NB4 (cell line): ENCODE data around the gene PRKAA1.
"Not testable (repeated sequence)": the region's sequence is repeated elsewhere in the genome, so short reads cannot be mapped to it uniquely, and the experiment has no call there.

Source experiments
- DNase-seq: peaks from one replicate; pipeline ENCODE4 v3.0.0; 2010; ENCODE audit warnings: low read depth
- H3K4me3 ChIP-seq: one replicate; pipeline ENCODE4 v1.5.1; 2011; ENCODE audit warnings: mild to moderate bottlenecking, low read depth, low read length, moderate library complexity
- MYC ChIP-seq: IDR thresholded peaks from 2 replicates; pipeline ENCODE4 v1.6.1; 2011; ENCODE audit warnings: low read depth, low read length
- POLR2A ChIP-seq: IDR thresholded peaks from 2 replicates; pipeline ENCODE4 v1.6.1; 2011; ENCODE audit warnings: mild to moderate bottlenecking; ENCODE audit not compliant: insufficient read length; ENCODE audit errors: extremely low read depth
- TF ChIP-seq, protein P1 (sequence below): IDR thresholded peaks from 2 replicates; pipeline ENCODE4 v1.6.1; 2011; ENCODE audit warnings: low read depth, low read length
- TF ChIP-seq, protein P2 (sequence below): IDR thresholded peaks from one replicate; pipeline ENCODE4 v1.5.1; 2012; ENCODE audit warnings: low read depth, low read length

The PRKAA1 gene

DNA sequence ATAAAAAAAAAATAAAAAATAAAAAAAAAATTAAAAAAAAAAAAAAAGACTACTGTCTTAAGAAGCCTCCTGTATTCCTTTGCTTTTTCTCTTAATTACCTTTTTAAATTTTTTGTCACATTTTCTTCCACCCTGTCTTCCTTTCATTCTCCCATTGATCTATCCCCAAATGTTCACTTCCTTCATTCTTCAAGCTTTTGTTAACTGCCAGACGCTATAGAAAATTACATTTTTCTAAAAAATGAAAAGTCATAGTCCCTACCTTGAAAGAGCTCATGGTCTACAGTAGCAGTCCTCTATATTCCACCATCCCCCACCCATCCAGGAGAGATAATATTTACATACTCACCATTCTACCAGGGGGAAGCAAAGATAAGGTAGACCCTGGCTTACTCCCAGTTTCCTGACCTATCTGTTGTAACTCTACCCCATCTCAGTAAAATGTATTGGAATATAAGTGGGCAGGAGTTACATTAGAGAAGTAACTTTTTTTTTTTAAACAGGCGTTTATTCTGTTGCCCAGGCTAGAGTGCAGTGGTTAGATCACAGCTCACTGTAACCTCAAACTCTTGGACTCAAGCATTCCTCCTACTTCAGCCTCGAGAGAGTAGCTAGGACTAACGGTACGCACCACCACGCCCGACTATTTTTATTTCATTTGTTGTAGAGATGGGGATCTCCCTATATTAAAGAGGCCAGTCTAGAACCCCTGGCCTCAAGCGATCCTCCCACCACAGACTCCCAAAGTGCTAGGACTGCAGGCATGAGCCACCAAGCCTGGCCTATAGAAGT is 3.8 kb upstream of the PRKAA1 start:
- TF ChIP-seq, protein P1, sequence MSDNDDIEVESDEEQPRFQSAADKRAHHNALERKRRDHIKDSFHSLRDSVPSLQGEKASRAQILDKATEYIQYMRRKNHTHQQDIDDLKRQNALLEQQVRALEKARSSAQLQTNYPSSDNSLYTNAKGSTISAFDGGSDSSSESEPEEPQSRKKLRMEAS, result no peak
- TF ChIP-seq, protein P2, sequence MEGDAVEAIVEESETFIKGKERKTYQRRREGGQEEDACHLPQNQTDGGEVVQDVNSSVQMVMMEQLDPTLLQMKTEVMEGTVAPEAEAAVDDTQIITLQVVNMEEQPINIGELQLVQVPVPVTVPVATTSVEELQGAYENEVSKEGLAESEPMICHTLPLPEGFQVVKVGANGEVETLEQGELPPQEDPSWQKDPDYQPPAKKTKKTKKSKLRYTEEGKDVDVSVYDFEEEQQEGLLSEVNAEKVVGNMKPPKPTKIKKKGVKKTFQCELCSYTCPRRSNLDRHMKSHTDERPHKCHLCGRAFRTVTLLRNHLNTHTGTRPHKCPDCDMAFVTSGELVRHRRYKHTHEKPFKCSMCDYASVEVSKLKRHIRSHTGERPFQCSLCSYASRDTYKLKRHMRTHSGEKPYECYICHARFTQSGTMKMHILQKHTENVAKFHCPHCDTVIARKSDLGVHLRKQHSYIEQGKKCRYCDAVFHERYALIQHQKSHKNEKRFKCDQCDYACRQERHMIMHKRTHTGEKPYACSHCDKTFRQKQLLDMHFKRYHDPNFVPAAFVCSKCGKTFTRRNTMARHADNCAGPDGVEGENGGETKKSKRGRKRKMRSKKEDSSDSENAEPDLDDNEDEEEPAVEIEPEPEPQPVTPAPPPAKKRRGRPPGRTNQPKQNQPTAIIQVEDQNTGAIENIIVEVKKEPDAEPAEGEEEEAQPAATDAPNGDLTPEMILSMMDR, result no peak
- no peak for TF ChIP-seq MYC
- TF ChIP-seq POLR2A, result no peak
- H3K4me3 ChIP-seq, result no peak overlapping the region
- DNase-seq, result no peak

DNA sequence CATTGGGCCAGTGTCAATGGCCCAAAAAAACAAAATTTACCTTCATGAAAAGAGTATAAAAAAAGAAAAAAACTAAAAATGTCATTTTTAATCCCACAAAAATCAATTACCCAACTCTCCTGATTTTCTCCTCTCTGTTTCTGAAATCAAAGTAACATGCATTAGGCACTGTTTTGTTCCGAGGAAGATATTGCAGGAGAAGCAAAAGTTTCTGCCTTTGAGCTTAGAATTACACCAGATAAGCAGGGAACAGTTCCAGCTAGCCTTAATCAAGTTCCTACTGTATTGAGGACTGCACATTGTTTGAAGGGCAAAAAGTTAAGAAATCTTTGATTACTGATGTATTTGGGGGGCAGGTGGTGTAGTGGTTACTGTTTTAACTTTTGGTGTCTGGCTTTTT is 1.1 kb upstream of the PRKAA1 start:
- no peak for DNase-seq
- no peak overlapping the region for H3K4me3 ChIP-seq
- TF ChIP-seq, protein P2, result no peak
- TF ChIP-seq POLR2A (no peak), MYC (no peak)
- TF ChIP-seq, protein P1, result no peak

DNA sequence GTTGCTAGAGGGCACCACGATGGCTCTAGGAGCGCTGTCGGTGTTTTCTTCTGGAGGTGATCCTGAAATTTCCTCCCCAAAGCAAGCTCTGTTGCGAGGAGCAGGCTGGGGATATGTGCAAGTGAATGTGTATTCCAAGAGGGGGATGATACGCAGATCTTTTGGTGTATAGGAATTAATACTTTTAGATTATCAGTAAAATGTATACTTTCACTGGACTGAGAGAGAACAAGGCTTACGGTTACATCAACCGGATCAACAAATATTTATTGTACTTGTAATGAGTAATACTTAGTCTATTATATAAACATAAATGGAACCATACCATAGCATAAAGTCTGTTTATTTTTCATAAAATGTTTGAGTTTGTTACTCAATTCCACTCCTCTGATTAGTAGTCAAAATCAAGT is 632 bp upstream of the PRKAA1 start:
- no peak for DNase-seq
- TF ChIP-seq, protein P2, result no peak
- TF ChIP-seq MYC (no peak), POLR2A (no peak)
- TF ChIP-seq, protein P1, result no peak
- peak overlapping the region; percentile 83 for H3K4me3 ChIP-seq

DNA sequence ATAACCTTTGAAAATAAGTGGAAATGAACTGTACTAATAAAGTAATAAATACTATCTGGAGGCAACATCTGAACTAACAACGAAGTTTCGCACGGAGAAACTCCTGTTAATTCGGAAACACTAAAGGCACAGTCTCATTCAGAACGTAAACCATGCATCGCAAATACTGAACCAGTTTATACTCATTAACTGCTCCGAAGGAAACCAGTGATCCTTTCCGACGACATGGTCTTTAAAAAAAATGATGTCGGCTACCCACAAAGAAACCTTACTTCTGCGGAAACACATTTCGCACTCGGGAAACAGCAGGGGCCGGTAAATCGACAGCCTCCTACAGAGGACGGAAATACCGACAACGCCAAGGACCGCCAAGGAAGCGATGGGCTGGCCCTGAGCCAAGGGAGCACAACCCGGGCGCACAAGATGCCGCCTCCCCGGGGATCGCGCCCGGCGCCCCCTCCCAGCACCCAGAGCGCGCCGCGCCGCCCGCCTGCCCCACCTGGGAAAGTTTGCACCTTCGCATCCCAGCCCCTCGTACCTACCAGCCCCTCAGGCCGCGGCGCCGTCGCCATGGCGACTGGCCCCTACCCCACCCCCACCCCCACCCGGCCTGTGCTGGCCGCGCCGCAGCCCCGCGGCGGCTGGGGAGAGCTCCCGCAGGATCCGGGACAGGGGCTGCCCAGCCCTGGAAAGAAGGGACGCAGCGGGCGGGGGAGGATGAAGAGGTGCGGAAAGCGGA is 732 bp downstream of the PRKAA1 start:
- peak; percentile 90 for DNase-seq
- peak overlapping the region; percentile 79 for H3K4me3 ChIP-seq
- no peak for TF ChIP-seq POLR2A
- TF ChIP-seq, protein P1, result no peak
- TF ChIP-seq, protein P2, result no peak
- no peak; the same call in 1 of the 2 replicates for TF ChIP-seq MYC

DNA sequence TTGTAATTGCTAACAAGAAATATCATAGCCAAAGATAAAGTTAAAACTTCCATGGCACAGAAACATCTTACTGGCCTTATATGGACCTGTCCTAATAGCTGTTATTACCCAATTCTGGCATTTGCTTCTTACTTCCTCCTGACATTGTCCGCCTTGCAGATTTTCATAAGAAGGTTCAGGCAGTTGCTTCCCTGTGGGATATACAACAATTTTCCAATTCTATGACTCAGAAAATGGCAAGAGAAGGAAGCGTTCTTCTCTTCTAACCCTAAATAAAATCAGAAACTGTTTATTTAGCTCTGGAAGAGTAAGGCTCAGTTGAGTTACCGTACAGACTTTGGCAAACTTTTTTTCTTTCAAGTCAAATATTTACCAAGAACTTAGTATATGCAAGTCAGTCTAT is 1.7 kb downstream of the PRKAA1 start:
- DNase-seq, result peak; percentile 64
- TF ChIP-seq, protein P1, result no peak
- TF ChIP-seq, protein P2, result no peak
- TF ChIP-seq POLR2A (no peak), MYC (no peak)

DNA sequence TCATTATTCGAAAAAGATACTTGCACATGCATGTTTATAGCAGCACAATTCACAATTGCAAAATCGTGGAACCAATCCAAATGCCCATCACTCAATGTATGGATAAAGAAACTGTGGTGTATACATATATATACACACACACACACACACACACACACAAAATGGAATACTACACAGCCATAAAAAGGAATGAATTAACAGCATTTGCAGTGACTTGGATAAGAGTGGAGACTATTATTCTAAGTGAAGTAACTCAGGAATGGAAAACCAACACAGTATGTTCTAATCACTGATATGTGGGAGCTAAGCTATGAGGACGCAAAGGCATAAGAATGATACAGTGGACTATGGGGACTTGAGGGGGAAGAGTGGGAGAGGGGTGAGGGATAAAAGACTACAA is 3.3 kb downstream of the PRKAA1 start:
- not testable (repeated sequence) for H3K4me3 ChIP-seq, DNase-seq

More for the DNA sequence above, 1.7 kb downstream of the PRKAA1 start:
- H3K4me3 ChIP-seq, result peak overlapping the region; percentile 79

DNA sequence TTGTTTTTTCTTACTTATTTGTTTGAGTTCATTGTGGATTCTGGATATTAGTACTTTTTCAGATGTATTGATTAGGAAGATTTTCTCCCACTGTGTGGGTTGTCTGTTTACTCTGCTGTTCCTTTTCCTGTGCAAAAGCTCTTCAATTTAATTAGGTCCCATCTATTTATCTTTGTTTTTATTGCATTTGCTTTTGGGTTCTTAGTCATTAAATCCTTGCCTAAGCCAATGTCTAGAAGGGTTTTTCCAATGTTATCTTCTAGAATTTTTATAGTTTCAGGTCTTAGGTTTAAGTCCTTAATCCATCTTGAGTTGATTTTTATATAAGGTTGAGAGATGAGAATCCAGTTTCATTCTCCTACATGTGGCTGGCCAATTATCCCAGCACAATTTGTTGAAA is 3.8 kb downstream of the PRKAA1 start:
- not testable (repeated sequence) for H3K4me3 ChIP-seq, DNase-seq

DNA sequence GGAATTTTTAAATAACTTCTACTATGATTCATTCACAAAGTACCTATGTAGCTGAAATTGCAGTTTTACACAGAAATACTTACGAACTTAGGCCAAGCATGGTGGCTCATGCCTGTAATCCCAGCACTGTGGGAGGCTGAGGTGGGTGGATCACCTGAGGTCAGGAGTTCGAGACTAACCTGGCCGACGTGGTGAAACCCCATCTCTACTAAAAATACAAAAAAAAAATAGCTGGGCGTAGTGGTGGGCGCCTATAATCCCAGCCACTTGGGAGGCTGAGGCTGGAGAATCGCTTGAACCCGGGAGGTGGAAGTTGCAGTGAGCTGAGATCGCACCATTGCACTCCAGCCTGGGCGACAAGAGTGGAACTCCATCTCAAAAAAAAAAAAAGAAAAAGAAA is 5.5 kb downstream of the PRKAA1 start:
- DNase-seq, H3K4me3 ChIP-seq: not testable (repeated sequence)
